CD4-positive, alpha-beta T cell (primary cell): Measurements from ENCODE around the gene YAP1. TPM values are rescaled to one million over a fixed set of nuclear protein-coding genes. Genes with fewer than 3 reads are reported as not detected.

Experiments used
- ATAC-seq: fragments of 200-7000 bp; cut with Tn5 transposase; one replicate; pipeline ENCODE4 v1.10.0; 2022; ENCODE audit warnings: mild to moderate bottlenecking; ENCODE audit not compliant: poor library complexity
- CTCF ChIA-PET: fragments of 350-600 bp; sonication (Branson Sonifier 250); formaldehyde crosslinking; loops from one replicate; lab custom pipeline; 2021; ENCODE audit warnings: antibody characterized with exemption, inconsistent platforms; lab: Charles Lee
- POLR2A ChIA-PET: fragments of 350-600 bp; sonication (Branson Sonifier 250); formaldehyde crosslinking; loops from one replicate; lab custom pipeline; 2021; ENCODE audit warnings: antibody characterized with exemption, inconsistent platforms; lab: Charles Lee
- DNase-seq, 14 experiments: peaks; one replicate each; pipeline ENCODE4 v3.0.0-alpha.2; 2013 to 2020; ENCODE audit warnings: mixed read lengths in 2 of 14
- H3K27ac ChIP-seq, 2 donors: one replicate each; pipeline versions ENCODE4 v1.5.1 to v1.7.0; 2013; ENCODE audit warnings: low read length in 2 of 2, low read depth in 1 of 2, mild to moderate bottlenecking in 1 of 2
- H3K27me3 ChIP-seq, 2 experiments: 1 replicate in 1 of 2; 2 replicates in 1 of 2; pipeline versions ENCODE4 v1.6.1 to v1.7.0; 2013; ENCODE audit warnings: low read length in 2 of 2, control low read depth in 1 of 2, mild to moderate bottlenecking in 1 of 2, moderate library complexity in 1 of 2; ENCODE audit not compliant: insufficient read depth in 2 of 2, control insufficient read depth in 1 of 2
- H3K36me3 ChIP-seq: one replicate; pipeline ENCODE4 v1.6.1; 2013; ENCODE audit warnings: low read length, control low read depth; ENCODE audit not compliant: insufficient read depth
- H3K4me1 ChIP-seq: one replicate; pipeline ENCODE4 v1.6.1; 2013; ENCODE audit warnings: low read length, control low read depth; ENCODE audit not compliant: insufficient read depth
- H3K4me3 ChIP-seq: one replicate; pipeline ENCODE4 v1.5.1; 2013; ENCODE audit warnings: mild to moderate bottlenecking, low read length, moderate library complexity
- H3K9me3 ChIP-seq, 2 experiments: 1 replicate in 1 of 2; 2 replicates in 1 of 2; pipeline versions ENCODE4 v1.6.1 to v1.7.0; 2013; ENCODE audit warnings: low read length in 2 of 2, mild to moderate bottlenecking in 2 of 2, control low read depth in 1 of 2, moderate library complexity in 1 of 2; ENCODE audit not compliant: control insufficient read depth in 1 of 2, insufficient read depth in 1 of 2
- H3K27ac Mint-ChIP-seq: one replicate; pipeline ENCODE4 v1.8.0; 2020; ENCODE audit warnings: mixed read lengths
- H3K27me3 Mint-ChIP-seq: one replicate; pipeline ENCODE4 v1.8.0; 2021; ENCODE audit warnings: mixed read lengths
- H3K36me3 Mint-ChIP-seq: one replicate; pipeline ENCODE4 v1.8.0; 2021; ENCODE audit warnings: low read depth, mixed read lengths
- H3K4me1 Mint-ChIP-seq: one replicate; pipeline ENCODE4 v1.8.0; 2021; ENCODE audit warnings: low read depth, mixed read lengths
- H3K4me3 Mint-ChIP-seq: one replicate; pipeline ENCODE4 v1.8.0; 2020; ENCODE audit warnings: mild to moderate bottlenecking, mixed read lengths
- H3K9me3 Mint-ChIP-seq: one replicate; pipeline ENCODE4 v1.8.0; 2020; ENCODE audit warnings: mixed read lengths
- intact Hi-C, 2 experiments: fragments of 100-400 bp; cut with DNase I in 1 of 2; cut with micrococcal nuclease in 1 of 2; formaldehyde crosslinking; loops; one replicate each; pipeline versions ENCODE4 v1.15.1 to v1.9.0; 2023 to 2025; cut with DNase I, micrococcal nuclease
- total RNA-seq, 174 experiments: library from RNA in 2 of 174; stranded (reverse) in 2 of 174; gene quantifications; one replicate each; pipeline ENCODE4 v1.2.3 and lab custom pipeline; 2021 to 2026
- TF ChIP-seq, protein P1 (sequence below): fragments of 200-600 bp; IDR thresholded peaks from one replicate; pipeline ENCODE4 v1.8.0; 2022; ENCODE audit warnings: antibody characterized with exemption, mild to moderate bottlenecking

The YAP1 gene
- total RNA-seq, 2 experiments from 2014 or later: 0.06 TPM; not detected in 1

DNA sequence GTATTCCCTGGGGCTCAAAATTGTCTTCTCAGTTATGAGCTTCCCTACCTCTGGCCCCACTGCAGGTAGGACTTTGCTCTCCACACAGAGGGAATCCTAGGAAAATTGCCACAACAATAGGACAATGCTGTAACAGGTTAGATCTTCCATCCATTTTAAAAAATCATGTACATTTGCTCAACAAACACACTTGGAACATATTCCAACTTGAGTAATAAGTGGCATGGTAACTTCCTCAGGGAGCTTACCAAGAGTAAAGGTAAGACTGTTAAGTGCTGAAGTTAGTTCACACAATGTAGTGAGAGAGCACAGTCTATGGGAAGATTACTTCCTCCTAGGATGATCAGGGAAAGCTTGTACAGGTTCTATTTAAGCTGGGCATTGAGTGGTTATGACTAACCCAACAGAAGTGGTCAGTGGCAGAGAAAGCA lies 128.2 kb downstream of the YAP1 start:
- ChIA-PET CTCF (no interaction called here), POLR2A (no interaction called here)
- Histone ChIP-seq H3K36me3 (no peaks in the 10 kb centered on the region), H3K27me3 (peaks cover 0 to 11% of the 10 kb centered on the region in 2 experiments), H3K4me3 (no peak overlapping the region), H3K9me3 (no peaks in the 10 kb centered on the region), H3K4me1 (no peaks in the 10 kb centered on the region), H3K27ac (no peak overlapping the region)
- intact Hi-C loops: no loop called here
- DNase-seq (no peak), ATAC-seq (no peak)
- TF ChIP-seq, protein P1, sequence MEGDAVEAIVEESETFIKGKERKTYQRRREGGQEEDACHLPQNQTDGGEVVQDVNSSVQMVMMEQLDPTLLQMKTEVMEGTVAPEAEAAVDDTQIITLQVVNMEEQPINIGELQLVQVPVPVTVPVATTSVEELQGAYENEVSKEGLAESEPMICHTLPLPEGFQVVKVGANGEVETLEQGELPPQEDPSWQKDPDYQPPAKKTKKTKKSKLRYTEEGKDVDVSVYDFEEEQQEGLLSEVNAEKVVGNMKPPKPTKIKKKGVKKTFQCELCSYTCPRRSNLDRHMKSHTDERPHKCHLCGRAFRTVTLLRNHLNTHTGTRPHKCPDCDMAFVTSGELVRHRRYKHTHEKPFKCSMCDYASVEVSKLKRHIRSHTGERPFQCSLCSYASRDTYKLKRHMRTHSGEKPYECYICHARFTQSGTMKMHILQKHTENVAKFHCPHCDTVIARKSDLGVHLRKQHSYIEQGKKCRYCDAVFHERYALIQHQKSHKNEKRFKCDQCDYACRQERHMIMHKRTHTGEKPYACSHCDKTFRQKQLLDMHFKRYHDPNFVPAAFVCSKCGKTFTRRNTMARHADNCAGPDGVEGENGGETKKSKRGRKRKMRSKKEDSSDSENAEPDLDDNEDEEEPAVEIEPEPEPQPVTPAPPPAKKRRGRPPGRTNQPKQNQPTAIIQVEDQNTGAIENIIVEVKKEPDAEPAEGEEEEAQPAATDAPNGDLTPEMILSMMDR: no peak
- Mint-ChIP-seq H3K9me3 (no peaks in the 10 kb centered on the region), H3K27me3 (peaks cover 49% of the 10 kb centered on the region), H3K36me3 (no peaks in the 10 kb centered on the region), H3K4me1 (no peaks in the 10 kb centered on the region), H3K27ac (no peak overlapping the region), H3K4me3 (no peak overlapping the region)

DNA sequence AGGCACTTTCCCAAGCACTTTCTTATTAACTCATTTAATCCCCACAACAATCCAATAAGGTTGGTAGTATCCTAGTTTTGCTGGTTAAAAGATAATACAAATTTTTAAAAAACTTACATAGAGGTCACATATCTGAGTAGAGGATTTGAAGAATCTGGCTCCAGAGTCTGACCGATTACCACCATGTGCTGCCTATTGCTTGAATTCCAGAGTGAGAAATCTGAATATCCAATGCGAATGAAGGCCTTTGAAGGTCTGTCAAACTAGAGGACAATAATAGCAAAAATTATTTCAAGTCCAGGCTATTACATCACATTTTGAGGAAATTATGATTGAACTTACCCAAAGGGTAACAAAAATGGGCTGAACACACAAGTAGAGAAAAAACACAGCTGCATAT lies 129.2 kb downstream of the YAP1 start:
- intact Hi-C loops: no loop called here
- H3K36me3 Mint-ChIP-seq: no peaks in the 10 kb centered on the region
- ATAC-seq: no peak

DNA sequence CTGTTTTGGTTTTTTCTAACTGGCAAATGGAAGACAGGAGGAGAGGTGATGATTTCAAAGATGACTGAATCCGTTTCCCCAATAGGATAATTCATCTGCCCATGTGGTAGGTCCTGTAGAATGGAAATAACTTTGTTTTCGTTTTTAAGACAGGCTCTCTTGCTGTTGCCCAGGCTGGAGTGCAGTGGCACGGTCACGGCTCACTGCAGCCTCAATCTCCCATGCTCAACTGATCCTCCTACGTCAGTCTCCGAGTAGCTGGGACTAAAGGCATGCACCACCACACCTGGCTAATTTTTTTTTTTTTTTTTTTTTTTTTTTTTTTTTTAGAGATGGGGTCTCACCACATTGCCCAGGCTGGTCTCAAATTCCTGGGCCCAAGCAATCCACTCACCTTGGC lies 129.7 kb downstream of the YAP1 start:
- TF ChIP-seq, protein P1: no peak
- no peak for ATAC-seq
- intact Hi-C loops: no loop called here
- no peak for DNase-seq
- Mint-ChIP-seq H3K27me3 (peaks cover 45% of the 10 kb centered on the region), H3K4me1 (no peaks in the 10 kb centered on the region), H3K9me3 (no peaks in the 10 kb centered on the region), H3K27ac (no peak overlapping the region), H3K36me3 (no peaks in the 10 kb centered on the region), H3K4me3 (no peak overlapping the region)
- H3K36me3 ChIP-seq: no peaks in the 10 kb centered on the region
- H3K27ac ChIP-seq: no peak overlapping the region
- no peaks in the 10 kb centered on the region for H3K9me3 ChIP-seq
- ChIA-PET CTCF (interaction anchor here (1.1 kb wide), 1 partner anchor 8 kb away, joined by 3 read pairs; no protein-coding TSS in a partner anchor), POLR2A (no interaction called here)
- peaks cover 0 to 11% of the 10 kb centered on the region in 2 experiments for H3K27me3 ChIP-seq
- no peak overlapping the region for H3K4me3 ChIP-seq
- H3K4me1 ChIP-seq: no peaks in the 10 kb centered on the region

More for the DNA sequence above, 129.2 kb downstream of the YAP1 start:
- H3K36me3 ChIP-seq: no peaks in the 10 kb centered on the region
- CTCF ChIA-PET: no interaction called here
- H3K4me3 ChIP-seq: no peak overlapping the region
- TF ChIP-seq, protein P1: no peak
- H3K9me3 ChIP-seq: no peaks in the 10 kb centered on the region
- H3K27me3 ChIP-seq: peaks cover 0 to 11% of the 10 kb centered on the region in 2 experiments
- no peaks in the 10 kb centered on the region for H3K4me1 ChIP-seq
- H3K27ac Mint-ChIP-seq: no peak overlapping the region
- no peaks in the 10 kb centered on the region for H3K9me3 Mint-ChIP-seq
- peaks cover 48% of the 10 kb centered on the region for H3K27me3 Mint-ChIP-seq
- POLR2A ChIA-PET: no interaction called here
- no peaks in the 10 kb centered on the region for H3K4me1 Mint-ChIP-seq
- no peak for DNase-seq
- H3K27ac ChIP-seq: no peak overlapping the region
- no peak overlapping the region for H3K4me3 Mint-ChIP-seq
